ENCODE results near the gene RANBP10. TPM values are rescaled to one million over a fixed set of nuclear protein-coding genes. Genes with fewer than 3 reads are reported as not detected.

Gene RANBP10
- total and polyA plus RNA-seq, 2 of the 13 experiments (the other 11 are each of a cell fraction or from before 2014, with no cell fraction given), result 9.2 to 22.7 TPM

DNA sequence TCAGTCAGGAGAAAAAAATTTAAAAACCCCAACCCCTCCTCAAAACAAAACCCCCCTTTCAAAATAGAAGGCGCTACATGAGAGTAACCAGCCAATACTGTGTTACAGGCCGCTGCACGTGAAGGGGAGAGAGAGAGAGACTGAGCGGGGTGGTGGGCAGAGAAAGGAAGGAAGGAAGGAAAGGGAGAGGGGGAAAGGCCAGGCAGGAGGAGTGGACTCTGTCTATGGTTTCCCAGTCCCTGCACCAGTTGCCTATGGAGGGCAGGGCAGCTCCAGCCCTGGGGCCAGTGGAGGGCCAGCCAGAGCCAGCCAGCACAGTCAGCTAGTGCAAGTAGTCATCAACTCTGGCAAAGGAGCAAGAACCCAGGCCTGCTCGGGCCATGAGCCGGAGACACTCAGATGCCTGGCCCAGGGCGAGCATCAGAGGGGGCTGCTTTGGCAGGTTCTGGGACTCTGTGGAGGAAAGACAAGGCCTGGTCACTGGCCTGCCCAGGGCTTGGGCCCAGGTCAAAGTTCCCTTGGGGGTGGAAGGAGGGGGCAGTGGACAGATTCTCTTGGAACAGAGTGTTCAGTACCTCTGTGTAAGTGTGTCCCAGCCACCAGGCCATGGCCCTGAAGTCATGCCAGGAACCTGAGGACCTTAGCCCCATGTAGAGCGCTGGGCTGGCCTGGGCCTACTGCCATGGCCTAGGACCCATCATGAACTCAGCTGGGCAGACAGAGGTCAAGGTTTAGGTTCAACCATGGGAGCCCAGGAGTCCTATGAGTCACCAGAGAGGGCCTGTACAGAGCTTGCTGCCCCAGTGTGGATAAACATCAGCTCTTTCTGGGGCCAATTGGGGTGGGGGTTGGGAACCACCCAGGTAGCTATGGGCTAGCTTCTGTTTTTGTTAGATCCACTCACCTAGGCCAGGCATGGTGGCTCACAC lies 80.0 kb downstream of the RANBP10 start (continued):
- TF ChIP-seq CENPX (CRISPR knock-in tag; IDR thresholded peaks at IDR 0.05), result no peak
- no peak for TF ChIP-seq BRCA1 (CRISPR knock-in tag; IDR thresholded peaks at IDR 0.05)
- TF ChIP-seq THAP11 (CRISPR knock-in tag; IDR thresholded peaks at IDR 0.05), result no peak; the same call in 1 of the 2 replicates
- no peak for TF ChIP-seq ZNF263 (CRISPR knock-in tag; IDR thresholded peaks at IDR 0.05)
- TF ChIP-seq CHD2 (IDR thresholded peaks at IDR 0.05; ENCODE audit: low read depth, low read length), result 0 out of 2 replicates have a peak, but pooled peaks have one; percentile 27
- no peak for TF ChIP-seq NCOA1 (CRISPR knock-in tag; IDR thresholded peaks at IDR 0.05)
- peak; percentile 79; the same call in 1 of the 2 replicates for TF ChIP-seq ZNF335 (CRISPR knock-in tag; IDR thresholded peaks at IDR 0.05)
- TF ChIP-seq CC2D1A (CRISPR knock-in tag; IDR thresholded peaks at IDR 0.05), result no peak
- no peak for TF ChIP-seq NFYC (CRISPR knock-in tag; IDR thresholded peaks at IDR 0.05)
- no peak for TF ChIP-seq SNAI1 (CRISPR knock-in tag; IDR thresholded peaks at IDR 0.05; ENCODE audit: borderline replicate concordance)
- TF ChIP-seq ZNF121 (CRISPR knock-in tag; IDR thresholded peaks at IDR 0.05), result peak; percentile 40; the same call in 1 of the 2 replicates
- no peak for TF ChIP-seq YEATS4 (CRISPR knock-in tag; IDR thresholded peaks at IDR 0.05; ENCODE audit: borderline replicate concordance)
- peak; percentile 38; the same call in 1 of the 2 replicates for TF ChIP-seq KDM6A (CRISPR knock-in tag; IDR thresholded peaks at IDR 0.05; ENCODE audit: low read depth)
- no peak for TF ChIP-seq ZNF556 (CRISPR knock-in tag; IDR thresholded peaks at IDR 0.05; ENCODE audit: borderline replicate concordance)
- TF ChIP-seq, protein P1, sequence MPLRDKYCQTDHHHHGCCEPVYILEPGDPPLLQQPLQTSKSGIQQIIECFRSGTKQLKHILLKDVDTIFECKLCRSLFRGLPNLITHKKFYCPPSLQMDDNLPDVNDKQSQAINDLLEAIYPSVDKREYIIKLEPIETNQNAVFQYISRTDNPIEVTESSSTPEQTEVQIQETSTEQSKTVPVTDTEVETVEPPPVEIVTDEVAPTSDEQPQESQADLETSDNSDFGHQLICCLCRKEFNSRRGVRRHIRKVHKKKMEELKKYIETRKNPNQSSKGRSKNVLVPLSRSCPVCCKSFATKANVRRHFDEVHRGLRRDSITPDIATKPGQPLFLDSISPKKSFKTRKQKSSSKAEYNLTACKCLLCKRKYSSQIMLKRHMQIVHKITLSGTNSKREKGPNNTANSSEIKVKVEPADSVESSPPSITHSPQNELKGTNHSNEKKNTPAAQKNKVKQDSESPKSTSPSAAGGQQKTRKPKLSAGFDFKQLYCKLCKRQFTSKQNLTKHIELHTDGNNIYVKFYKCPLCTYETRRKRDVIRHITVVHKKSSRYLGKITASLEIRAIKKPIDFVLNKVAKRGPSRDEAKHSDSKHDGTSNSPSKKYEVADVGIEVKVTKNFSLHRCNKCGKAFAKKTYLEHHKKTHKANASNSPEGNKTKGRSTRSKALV (CRISPR knock-in tag; IDR thresholded peaks at IDR 0.05), result no peak
- peak; percentile 95 for TF ChIP-seq RARA (CRISPR knock-in tag; IDR thresholded peaks at IDR 0.05)
- TF ChIP-seq SPEN (CRISPR knock-in tag; IDR thresholded peaks at IDR 0.05; ENCODE audit: low read depth), result peak; percentile 69; the same call in 1 of the 2 replicates
- TF ChIP-seq RNF2 (conservative IDR thresholded peaks at IDR 0.05; ENCODE audit: low read depth), result no peak
- TF ChIP-seq ZNF652 (CRISPR knock-in tag; IDR thresholded peaks at IDR 0.05; ENCODE audit: borderline replicate concordance, low read depth), result no peak
- TF ChIP-seq PCBP1 (IDR thresholded peaks at IDR 0.05; ENCODE audit: borderline replicate concordance, low read depth, low read length), result no peak
- TF ChIP-seq HNRNPL (IDR thresholded peaks at IDR 0.05; ENCODE audit: low read depth, low read length), result no peak
- TF ChIP-seq SOX6 (IDR thresholded peaks at IDR 0.05), result no peak
- TF ChIP-seq SOX6 (CRISPR knock-in tag; IDR thresholded peaks at IDR 0.05), result peak; percentile 70
- TF ChIP-seq, protein P2, sequence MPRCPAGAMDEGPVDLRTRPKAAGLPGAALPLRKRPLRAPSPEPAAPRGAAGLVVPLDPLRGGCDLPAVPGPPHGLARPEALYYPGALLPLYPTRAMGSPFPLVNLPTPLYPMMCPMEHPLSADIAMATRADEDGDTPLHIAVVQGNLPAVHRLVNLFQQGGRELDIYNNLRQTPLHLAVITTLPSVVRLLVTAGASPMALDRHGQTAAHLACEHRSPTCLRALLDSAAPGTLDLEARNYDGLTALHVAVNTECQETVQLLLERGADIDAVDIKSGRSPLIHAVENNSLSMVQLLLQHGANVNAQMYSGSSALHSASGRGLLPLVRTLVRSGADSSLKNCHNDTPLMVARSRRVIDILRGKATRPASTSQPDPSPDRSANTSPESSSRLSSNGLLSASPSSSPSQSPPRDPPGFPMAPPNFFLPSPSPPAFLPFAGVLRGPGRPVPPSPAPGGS (CRISPR knock-in tag; IDR thresholded peaks at IDR 0.05), result no peak
- TF ChIP-seq, protein P3, sequence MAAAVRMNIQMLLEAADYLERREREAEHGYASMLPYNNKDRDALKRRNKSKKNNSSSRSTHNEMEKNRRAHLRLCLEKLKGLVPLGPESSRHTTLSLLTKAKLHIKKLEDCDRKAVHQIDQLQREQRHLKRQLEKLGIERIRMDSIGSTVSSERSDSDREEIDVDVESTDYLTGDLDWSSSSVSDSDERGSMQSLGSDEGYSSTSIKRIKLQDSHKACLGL (CRISPR knock-in tag; IDR thresholded peaks at IDR 0.05), result 0 out of 2 replicates have a peak, but pooled peaks have one; percentile 27
- no peak for TF ChIP-seq ZNF724P (CRISPR knock-in tag; IDR thresholded peaks at IDR 0.05; ENCODE audit: borderline replicate concordance)
- no peak for TF ChIP-seq PAX8 (CRISPR knock-in tag; IDR thresholded peaks at IDR 0.05; ENCODE audit: borderline replicate concordance)
- no peak for TF ChIP-seq KLF9 (CRISPR knock-in tag; IDR thresholded peaks at IDR 0.05; ENCODE audit: low read depth)

All from HepG2 (cell line).